GM12874 (cell line): ENCODE results near the gene PSMC1.

ENCODE experiments used
- TF ChIP-seq, protein P1 (sequence below): IDR thresholded peaks from 2 replicates; pipeline ENCODE4 v1.5.1; 2011; ENCODE audit warnings: low read depth, mild to moderate bottlenecking, control low read depth, low read length, moderate library complexity; ENCODE audit not compliant: insufficient read depth

PSMC1 gene

GRCh38 chr14:90291699-90292098 lies 35.3 kb downstream of the PSMC1 start:
- TF ChIP-seq, protein P1, sequence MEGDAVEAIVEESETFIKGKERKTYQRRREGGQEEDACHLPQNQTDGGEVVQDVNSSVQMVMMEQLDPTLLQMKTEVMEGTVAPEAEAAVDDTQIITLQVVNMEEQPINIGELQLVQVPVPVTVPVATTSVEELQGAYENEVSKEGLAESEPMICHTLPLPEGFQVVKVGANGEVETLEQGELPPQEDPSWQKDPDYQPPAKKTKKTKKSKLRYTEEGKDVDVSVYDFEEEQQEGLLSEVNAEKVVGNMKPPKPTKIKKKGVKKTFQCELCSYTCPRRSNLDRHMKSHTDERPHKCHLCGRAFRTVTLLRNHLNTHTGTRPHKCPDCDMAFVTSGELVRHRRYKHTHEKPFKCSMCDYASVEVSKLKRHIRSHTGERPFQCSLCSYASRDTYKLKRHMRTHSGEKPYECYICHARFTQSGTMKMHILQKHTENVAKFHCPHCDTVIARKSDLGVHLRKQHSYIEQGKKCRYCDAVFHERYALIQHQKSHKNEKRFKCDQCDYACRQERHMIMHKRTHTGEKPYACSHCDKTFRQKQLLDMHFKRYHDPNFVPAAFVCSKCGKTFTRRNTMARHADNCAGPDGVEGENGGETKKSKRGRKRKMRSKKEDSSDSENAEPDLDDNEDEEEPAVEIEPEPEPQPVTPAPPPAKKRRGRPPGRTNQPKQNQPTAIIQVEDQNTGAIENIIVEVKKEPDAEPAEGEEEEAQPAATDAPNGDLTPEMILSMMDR, result no peak

DNA sequence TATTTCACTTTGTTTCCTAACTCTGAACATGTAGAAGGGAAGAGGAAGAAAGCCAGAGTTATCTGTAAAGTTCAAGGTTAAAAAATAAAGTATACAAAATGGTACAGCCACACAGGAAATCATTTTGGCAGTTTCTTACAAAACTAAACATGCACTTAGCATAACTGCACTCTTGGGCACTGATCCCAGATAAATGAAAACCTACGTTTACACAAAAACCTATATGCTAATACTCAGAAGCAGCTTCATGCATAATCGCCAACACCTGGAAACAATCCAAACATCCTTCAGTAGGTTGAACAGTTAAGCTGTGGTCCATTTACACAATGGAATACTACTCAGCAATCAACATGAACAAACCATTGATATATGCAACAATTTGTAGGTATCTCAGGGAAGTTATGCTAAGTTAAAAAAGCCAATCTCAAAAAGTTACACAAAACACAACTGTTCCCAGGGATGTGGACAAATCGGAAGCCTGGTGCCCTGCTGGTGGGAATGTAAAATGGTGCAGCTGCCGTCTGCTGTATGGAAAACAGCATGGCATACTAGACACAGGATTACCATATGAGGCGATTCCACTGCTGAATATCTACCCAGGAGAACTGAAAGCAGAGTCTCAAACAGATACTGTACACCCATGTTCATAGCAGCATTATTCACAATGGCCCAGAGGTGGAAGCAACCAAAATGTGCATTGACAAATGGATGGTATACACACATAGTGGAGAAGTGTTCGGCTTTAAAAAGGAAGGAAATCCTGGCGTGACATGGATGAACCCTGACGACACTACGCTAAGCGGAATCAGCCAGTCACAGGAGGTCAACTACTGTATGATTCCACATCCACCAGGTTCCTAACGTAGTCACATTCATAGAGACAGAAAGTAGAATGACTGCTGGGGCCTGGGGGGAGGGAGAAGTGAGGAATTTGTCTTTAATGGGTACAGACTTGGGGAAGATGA lies 37.7 kb downstream of the PSMC1 start:
- TF ChIP-seq, protein P1, result no peak

DNA sequence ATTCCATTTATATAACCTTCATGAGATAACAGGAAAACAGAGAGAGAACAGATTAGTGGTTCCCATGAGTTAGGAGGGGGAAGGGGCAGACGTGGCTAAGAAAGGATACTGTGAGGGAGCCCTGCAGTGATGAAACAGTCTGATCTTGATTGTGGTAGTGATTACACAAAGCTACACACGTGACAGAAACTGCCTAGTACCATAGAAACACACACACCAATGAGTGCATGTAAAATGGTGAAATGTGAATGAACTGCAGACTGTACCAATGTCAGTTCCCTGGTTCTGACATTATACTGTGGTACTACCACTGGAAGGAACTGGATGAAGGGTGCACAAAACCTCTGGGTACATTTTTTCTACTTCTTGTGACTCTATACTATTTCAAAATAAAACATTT lies 38.5 kb downstream of the PSMC1 start:
- TF ChIP-seq, protein P1, result no peak

GRCh38 chr14:90295870-90296516 lies 39.6 kb downstream of the PSMC1 start:
- TF ChIP-seq, protein P1, result no peak

- TF ChIP-seq, protein P1, result no peak
Observed at GRCh38 chr14:90296641-90297040, 40.3 kb downstream of the PSMC1 start.

DNA sequence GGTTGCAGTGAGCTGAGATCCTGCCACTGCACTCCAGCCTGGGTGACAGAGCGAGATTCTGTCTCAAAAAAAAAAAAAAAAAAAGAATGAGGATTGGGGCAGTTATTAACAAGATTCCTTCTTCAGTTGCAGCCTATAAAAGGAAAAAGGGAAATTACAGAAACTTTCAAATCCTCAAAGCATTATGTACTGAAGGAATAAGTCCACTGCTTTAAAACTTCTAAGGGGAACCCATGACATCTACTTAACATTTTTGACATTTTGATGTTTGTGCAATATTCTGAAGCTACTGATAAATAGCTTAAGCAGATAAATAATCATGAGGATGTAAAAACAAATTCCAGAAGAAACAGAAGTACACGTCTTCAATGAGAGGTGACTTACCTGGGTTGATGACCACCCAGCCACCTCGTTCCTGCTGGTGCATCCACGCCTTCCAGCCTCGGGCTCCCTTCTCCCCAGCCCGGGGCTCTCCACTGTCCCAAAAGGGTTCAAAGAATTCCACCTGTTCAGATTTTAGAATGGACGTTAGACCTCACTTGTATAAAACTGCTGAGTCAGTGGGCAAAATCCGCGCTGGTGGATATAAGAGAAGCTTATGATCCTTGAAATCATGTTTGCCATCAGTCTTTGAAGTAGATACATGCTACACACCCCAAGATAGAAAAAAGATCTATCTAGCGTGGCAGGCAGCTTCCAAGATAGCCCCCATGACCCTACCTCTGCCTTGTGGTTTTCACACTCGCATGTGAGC lies 41.7 kb downstream of the PSMC1 start:
- TF ChIP-seq, protein P1, result no peak

GRCh38 chr14:90299408-90299807 lies 43.1 kb downstream of the PSMC1 start:
- TF ChIP-seq, protein P1, result no peak
